Endothelial cell of umbilical vein (primary cell): ENCODE results near the gene ANO9.

Experiments
- POLR2A ChIP-seq: IDR thresholded peaks from 2 replicates; pipeline ENCODE4 v1.6.1; 2012; ENCODE audit warnings: low read depth, mild to moderate bottlenecking, control low read depth, low read length
- TF ChIP-seq, protein P1 (sequence below), 2 donors: IDR thresholded peaks; 1 replicate in 1 of 2; 2 replicates in 1 of 2; pipeline ENCODE4 v1.5.1; 2011; ENCODE audit warnings: low read length in 2 of 2, mild to moderate bottlenecking in 2 of 2, moderate library complexity in 2 of 2, control low read depth in 1 of 2, inconsistent platforms in 1 of 2, low read depth in 1 of 2; ENCODE audit not compliant: insufficient read depth in 1 of 2; ENCODE audit errors: extremely low read depth in 1 of 2

DNA sequence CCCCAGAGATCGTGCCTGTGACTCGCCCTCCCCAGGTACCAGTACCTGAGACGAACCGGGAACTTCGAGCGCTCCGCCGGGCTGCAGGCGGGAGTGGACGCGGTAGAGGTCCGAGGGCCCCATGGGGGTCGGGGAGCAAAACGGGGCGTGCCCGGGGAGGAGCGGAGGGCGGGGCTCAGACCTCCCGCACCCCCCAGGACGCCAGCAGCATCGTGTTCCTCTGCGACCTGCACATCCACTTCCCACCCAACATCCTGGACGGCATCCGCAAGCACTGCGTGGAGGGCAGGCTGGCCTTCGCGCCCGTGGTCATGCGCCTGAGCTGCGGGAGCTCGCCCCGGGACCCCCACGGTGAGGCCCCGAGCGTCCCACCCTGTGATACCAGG, 61.7 kb downstream of the ANO9 start:
- TF ChIP-seq, protein P1, sequence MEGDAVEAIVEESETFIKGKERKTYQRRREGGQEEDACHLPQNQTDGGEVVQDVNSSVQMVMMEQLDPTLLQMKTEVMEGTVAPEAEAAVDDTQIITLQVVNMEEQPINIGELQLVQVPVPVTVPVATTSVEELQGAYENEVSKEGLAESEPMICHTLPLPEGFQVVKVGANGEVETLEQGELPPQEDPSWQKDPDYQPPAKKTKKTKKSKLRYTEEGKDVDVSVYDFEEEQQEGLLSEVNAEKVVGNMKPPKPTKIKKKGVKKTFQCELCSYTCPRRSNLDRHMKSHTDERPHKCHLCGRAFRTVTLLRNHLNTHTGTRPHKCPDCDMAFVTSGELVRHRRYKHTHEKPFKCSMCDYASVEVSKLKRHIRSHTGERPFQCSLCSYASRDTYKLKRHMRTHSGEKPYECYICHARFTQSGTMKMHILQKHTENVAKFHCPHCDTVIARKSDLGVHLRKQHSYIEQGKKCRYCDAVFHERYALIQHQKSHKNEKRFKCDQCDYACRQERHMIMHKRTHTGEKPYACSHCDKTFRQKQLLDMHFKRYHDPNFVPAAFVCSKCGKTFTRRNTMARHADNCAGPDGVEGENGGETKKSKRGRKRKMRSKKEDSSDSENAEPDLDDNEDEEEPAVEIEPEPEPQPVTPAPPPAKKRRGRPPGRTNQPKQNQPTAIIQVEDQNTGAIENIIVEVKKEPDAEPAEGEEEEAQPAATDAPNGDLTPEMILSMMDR (IDR thresholded peaks at IDR 0.05; ENCODE audit: extremely low read depth in 1 of 2, insufficient read depth in 1 of 2, low read depth in 1 of 2, low read length in 2 of 2): no peak
- no peak for TF ChIP-seq POLR2A
